GM21825 (cell line): ENCODE data around the gene RTKN2.
"Not testable (repeated sequence)": the region's sequence is repeated elsewhere in the genome, so short reads cannot be mapped to it uniquely, and the experiment has no call there.

Experiments used
- ATAC-seq: cut with Tn5 transposase; IDR thresholded peaks from one replicate; pipeline ENCODE4 v1.9.1; 2021; ENCODE audit warnings: mild to moderate bottlenecking, moderate library complexity; ENCODE audit not compliant: unreplicated experiment

The RTKN2 gene, protein sequence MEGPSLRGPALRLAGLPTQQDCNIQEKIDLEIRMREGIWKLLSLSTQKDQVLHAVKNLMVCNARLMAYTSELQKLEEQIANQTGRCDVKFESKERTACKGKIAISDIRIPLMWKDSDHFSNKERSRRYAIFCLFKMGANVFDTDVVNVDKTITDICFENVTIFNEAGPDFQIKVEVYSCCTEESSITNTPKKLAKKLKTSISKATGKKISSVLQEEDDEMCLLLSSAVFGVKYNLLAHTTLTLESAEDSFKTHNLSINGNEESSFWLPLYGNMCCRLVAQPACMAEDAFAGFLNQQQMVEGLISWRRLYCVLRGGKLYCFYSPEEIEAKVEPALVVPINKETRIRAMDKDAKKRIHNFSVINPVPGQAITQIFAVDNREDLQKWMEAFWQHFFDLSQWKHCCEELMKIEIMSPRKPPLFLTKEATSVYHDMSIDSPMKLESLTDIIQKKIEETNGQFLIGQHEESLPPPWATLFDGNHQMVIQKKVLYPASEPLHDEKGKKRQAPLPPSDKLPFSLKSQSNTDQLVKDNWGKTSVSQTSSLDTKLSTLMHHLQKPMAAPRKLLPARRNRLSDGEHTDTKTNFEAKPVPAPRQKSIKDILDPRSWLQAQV

DNA sequence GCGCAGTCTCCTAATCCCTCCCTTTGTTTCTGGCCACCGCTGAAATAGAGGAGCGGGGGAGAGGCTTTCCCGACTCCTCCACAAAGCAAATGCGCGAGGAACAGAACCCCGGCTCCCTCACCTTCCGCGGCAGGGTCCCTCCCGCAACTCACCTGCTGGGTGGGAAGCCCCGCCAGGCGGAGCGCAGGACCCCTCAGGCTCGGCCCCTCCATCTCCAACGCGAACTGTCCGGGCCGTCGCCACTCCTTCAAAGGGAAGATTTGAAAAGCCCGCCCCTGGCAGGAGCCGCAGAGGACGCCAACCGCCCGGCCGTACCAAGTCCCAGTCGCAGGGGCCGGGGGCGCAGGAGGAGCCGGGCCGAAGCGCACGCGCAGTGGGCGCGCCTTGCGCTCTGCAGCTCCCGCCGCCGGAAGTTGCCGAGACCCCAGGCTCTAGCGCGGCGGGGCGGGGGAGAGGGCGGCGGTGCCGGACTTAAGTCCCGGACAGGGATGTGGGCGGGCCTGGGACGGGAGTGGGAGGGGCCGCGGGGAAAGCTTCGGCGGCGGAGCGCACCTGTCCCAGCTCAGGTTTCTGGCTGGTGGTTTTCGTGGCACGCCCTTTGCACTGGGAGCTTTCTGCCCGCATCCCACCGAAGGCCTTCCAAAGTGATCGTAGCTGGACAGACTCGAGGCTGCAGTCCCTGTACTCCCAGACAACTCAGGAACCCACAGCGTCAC, at the start of gene RTKN2:
TSS of gene RTKN2 (minus strand) at position 446 of the 716 bp plus-strand sequence. CDS start at position 212, 234 bp downstream.
- ATAC-seq: peak; percentile 70

DNA sequence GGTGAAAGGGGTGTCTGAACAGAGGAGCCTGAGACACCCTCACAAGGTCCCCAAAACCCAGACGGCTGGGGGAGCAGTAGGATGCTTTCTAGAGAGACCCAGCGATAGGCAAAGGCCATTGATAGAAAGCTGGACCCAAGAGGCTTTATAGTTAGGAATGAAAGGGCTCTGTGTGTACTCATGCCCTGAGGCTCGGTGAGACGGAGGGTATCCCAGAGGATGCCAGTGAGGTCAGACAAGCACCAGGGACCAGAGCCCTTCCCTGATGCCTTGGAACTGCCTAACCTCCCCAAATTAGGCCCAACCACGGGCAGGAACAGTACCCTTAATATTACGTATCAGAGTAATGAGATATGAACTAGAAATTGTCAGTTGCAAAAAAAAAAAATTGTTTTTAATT, 48.6 kb upstream of the RTKN2 start:
- ATAC-seq: no peak

DNA sequence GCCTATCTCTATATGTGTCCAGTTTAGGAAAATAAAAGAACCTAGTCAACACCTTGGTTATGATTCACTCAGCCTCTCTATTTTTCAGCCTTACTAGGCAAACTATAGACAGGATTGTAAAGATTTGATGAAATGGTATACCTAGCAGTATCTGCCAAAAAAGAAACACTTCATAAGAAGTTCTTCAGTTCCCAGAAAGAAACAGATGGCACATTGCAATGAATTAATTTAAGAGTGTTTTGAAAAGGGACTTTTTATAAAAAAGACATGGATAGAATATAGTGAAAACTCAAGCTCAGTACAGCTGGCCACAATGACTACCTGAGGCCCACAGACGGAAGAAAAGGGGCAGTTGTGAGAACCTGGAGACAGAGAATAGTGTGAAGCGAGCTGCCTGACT, 40.6 kb upstream of the RTKN2 start:
- ATAC-seq: no peak

DNA sequence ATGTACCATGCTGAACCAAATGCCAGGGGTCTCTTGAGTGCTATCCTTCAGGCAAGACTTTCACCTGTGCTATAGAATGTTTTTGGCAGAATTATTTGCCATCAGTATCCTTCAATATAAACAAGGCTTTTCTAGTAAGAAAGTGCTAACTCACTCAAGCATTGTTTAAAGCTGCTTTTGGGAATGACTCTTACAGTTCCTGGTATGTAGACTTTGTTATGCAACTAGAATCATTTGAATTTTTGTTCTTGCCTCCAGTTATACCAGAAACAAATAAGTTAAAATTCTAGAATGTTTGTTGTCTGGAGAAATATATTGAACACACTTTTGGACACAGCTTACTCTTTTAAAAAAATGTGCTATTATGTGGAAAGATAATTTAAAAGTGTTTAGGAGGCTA, 39.5 kb upstream of the RTKN2 start:
- no peak for ATAC-seq

DNA sequence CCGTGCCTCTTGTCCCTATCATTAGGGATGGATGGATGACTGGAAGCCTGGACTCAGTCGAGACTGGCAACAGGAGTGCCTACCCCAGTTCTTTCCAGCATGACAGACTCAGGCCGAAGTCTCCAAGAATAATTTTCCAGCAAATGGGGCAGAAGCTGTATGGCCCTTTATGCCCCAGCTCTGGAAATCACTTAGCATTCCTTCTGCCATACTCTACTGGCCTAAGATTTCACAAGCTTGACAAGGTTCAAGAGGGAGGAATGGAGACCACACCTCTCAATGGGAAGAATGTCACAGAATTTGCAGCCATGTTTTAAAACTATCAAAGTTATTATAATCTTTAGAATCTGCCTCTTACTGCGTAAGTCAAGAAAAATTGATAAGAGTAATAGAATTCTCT, 39.0 kb upstream of the RTKN2 start:
- ATAC-seq: no peak

DNA sequence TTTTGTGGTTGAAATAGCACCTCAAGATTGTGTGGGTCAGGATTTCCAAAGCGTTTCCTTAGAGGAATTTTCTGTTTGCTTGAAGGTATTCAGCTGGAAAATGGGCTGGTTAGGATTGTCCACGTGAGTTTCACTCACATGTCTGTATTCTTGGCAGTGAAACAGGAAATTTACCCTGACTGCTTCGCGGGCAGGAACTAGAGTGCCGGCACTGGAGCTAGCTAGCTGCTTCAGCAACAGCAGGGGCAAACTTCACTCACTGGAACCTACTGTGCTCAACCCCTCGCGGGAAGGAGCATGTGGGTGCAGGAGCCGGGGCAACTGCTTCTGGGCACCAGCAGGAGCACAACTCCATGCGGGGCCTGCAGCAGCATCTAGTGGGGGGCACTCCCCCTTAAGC, 38.0 kb upstream of the RTKN2 start:
- no peak for ATAC-seq

DNA sequence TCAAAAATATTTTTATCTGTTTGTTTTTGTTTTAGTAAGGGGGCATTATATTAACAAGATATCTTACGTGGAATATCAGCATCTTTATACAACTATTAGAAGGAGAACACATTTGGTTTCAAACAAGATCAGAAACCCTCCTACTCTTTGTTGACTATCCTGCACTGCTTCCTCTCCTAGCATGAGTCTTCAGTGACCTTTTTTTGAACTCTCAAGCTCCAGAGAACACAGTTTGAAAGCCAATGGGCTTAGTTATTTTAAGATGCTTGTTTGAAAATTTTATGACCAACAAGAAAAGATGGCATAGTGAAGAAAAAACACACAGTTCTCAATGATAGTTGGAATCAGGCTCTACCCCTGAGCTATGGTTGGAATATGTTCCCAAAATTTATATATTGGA, 37.2 kb upstream of the RTKN2 start:
- no peak for ATAC-seq

DNA sequence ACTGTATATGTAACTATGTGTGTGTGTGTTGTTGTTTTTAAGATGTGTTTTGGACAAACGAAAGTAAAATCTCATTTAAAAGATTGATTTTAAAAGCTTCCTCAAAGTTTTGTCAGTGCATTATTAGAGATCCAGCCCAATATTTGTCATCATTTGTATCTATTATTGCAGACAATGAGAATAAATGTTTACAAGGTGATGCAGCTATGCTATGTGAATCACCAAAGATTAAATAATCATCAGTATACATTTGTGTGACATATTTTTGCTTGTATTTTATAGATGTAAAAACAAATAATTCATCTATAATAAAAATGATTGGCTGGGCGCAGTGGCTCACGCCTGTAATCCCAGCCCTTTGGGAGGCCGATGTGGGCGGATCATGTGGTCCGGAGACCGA, 35.3 kb upstream of the RTKN2 start:
- no peak for ATAC-seq

DNA sequence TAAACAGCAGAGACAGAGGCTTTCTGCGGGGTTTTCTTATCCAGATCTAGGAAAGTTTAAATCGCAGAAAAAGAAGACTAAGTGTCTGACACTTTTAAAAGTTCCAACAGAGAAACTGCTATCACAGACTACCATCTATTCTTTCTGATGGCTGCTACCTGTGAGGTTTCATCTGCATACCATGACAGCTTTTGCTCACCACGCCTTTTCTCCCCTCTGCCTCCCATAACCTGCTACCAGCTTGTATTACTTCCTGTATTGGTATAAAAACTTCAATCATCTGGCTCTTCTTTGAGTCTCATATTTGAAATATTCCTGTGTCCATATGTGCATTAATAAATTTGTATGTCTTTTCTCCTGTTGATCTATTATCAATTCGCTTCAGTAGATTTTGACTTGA, 34.1 kb upstream of the RTKN2 start:
- ATAC-seq: no peak

DNA sequence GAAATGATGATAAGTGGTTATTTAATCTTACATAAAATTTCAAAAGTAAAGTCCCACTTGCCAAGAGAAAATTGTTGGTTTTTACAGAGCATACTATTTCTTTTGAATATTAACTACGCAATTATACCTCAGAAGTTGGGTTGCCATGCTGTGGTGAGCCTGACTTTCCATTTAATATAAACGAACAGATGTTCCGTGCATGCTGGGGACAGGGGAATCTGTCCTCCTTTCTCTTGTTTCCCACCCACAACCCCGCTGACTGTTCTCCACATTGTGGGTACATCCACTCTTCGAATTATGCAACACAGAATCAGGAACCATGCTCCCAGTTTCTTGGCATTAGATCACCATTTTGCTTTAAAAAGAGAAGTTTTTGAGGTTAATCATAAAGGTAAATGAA, 29.2 kb upstream of the RTKN2 start:
- ATAC-seq: no peak

DNA sequence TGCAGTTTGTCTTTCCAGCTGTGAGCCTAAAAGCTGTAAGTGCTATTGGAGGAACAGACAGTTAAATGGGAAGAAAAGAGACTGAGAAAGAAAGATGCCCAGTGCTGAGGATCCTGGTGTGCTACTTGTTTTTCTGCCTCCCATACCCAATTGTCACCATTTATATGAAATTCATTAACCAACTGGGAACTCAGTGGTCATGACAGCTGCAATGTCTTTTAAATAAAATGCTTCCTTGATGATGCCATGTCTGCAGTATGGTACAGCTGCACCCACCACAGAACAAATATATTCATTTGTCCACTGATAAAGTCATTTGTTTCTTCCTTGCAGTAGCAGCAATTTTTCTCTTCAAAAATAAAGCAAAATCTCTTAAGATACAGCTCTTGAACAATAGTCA, 15.6 kb upstream of the RTKN2 start:
- no peak for ATAC-seq

DNA sequence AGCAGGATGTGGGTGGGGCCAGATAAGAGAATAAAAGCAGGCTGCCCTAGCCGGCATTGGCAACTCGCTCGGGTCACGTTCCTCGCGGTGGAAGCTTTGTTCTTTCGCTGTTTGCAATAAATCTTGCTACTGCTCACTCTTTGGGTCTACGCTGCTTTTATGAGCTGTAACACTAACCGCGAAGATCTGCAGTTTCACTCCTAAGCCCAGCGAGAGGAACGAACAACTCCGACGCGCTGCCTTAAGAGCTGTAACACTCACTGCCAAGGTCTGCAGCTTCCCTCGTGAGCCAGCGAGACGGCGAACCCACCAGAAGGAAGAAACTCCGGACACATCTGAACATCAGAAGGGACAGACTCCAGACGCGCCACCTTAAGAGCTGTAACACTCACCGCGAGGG, 12.7 kb upstream of the RTKN2 start:
- not testable (repeated sequence) for ATAC-seq

DNA sequence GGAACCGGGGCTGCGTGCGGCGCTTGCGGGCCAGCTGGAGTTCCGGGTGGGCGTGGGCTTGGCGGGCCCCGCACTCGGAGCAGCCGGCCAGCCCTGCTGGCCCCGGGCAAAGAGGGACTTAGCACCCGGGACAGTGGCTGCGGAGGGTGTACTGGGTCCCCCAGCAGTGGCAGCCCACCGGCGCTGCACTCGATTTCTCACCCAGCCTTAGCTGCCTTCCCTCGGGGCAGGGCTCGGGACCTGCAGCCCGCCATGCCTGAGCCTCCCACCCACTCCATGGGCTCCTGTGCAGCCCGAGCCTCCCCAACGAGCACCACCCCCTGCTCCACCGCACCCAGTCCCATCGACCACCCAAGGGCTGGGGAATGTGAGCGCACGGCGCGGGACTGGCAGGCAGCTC, 11.7 kb upstream of the RTKN2 start:
- ATAC-seq: not testable (repeated sequence)

DNA sequence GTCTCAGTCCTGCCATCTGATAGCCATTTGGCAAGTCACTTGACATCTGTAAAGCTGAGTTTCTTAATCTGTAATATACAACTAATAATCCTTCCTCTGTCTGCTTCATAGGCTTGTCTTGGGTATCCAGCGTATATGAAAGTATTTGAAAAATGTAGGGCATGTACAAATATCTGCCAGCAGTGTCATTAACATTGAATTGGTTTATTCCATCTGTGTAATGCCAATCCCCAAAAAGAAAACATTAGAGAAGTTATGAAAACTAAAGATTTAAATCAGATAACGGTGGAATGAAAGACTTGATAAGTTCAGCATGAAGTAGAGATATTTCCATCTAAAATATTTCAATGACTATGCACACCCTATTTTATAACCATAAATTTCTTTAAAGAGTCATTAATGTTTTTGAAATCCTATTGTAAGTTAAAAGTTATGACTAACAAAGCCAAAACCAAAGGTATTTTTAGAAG, 9.8 kb upstream of the RTKN2 start:
- no peak for ATAC-seq

DNA sequence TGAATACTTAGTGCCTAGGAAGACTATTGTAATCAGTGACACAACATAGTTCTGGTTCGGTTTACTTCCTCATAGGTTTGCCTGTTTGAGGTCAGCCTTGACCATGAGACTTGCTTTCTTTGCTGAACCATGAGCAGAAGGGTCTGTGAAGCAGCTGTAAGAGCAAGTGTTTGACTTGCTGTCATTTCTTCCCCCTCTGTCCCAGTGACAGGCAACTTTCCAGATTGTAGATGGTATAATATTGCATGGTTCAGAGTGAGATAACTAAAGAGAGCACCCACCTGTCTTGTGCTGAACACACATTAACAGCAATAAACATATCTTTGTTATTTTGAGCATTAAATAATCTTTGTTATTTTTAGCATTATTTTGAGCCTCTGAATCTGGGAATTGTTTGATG, 9.3 kb upstream of the RTKN2 start:
- ATAC-seq: no peak

DNA sequence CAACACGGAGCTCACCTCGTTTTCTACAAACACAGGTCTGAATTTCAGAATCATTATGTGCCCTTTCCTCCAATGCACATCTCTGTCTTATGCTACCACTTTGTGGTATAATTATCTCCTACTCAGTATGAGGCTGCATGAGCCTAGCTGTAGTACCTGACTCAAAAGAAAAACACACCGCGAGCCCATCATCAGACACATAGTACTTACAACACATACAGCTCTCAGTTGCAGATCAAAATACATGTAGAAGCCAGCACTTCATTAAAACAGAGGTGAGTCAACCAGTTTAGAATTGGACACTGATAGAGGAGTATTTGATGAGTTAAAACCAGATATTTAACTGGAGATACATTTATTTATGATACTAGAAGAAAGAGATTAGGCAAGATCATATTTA, 1.4 kb upstream of the RTKN2 start:
- no peak for ATAC-seq

DNA sequence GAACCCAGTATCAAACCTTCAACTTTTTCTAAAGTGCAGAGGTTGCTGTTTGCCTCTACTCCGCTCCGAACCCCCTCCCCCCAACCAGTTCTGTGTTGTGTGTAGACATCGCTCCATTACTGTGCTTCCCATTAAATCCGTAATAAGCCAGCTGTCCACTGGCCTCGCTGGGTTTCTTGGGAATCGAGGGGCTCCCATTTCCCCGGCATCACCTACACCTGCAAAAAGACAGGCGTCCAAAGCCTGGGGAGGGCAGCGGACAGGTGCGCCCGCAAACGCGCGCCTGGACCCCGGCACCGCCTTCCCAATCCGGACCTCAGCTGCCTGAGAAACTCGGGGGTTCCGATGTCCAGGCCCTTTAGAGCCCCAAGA, 631 bp downstream of the RTKN2 start:
- ATAC-seq: no peak

DNA sequence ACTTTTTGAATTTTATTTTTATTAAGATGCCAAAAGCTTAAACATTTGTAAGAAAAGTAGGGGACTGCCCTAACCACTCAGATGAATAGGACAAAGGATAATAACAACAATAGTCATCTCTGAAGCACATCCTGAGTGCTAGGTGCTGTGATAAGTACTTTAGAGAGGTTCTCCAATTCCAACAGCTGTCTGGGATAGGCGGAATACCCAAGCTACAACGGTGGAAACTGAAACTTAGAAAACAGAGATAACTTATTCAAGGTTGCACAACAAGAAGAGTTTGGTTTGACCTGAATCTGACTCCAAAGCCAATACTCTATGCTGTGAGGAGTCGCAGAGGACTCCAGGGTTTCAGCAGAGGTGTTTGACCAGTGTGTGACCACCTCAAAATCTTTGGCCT, 2.0 kb downstream of the RTKN2 start:
- ATAC-seq: no peak

DNA sequence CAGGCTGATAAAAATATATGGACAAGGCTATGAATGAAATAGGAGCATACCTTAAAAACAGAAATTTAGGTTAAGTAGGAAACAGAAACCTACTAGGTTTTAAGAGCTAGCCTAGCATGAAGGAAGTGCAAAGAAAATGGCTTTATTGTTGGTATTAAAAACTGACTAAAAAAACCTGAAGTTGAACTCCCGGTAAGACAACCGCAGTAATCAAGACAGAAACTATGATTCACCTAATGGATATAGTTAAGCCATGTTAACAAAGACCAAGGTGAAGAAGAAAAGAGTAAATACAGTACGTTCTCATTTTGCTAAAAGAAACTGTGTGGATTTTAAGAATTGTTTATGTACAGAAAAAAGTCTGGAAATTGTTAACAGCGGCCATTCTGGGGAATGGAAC, 2.5 kb downstream of the RTKN2 start:
- ATAC-seq: no peak

DNA sequence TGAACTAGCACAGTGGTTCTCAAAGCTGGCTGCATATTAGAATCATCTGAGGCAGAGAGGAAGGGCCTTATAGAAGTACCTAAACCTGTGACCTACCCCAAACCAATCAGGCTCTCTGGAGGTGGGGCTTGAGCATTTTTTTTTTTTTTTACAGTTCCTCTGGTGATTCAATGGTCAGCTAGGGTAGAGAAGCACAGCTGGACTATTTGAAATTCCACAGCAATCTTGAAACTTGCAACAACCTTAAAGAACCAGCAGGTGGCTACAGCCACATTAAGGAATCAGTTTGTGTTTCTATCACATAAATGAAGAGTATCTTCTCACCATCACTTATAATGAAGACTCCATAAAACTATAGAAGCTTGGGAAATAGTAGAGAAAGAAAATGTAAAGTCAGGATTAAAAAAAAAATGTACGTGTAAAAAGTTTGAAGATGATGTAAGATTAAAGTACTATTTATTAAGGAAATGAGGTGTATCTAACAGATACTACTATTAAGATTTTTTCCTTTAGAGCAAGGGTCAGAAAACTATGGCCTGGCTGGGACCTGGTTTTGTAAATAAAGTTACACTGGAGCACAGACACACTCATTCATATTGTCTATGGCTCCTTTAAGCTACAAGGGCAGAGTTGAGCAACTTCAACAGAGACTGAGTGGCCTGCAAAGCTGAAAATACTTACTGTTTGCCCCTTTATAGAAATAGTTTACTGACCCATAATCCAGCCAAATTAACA, 3.8 kb downstream of the RTKN2 start:
- ATAC-seq: no peak

DNA sequence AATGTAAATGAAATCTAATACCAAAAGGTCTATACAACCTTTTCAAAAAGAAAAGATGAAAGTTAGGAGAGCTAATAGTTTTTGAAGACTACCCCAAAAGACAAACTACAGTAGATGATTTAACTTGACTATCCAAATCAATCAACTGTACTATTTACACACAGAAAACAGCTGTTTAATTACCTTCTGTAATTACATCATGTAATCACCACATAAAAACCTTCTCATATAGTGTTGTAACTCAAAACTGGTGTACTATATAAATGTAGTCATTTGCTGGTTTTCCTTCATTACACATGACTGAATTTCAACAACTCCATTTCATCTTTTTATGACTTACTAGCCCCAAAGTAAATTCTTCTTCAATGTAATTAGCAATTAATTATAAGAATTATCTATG, 4.5 kb downstream of the RTKN2 start:
- ATAC-seq: no peak
